ENCODE measurements around the gene FGD4. TPM values are rescaled to one million over a fixed set of nuclear protein-coding genes. Genes with fewer than 3 reads are reported as not detected.

FGD4 gene
- total and polyA plus RNA-seq, 4 donors: 4.8 to 64.6 (median 24.2) TPM

DNA sequence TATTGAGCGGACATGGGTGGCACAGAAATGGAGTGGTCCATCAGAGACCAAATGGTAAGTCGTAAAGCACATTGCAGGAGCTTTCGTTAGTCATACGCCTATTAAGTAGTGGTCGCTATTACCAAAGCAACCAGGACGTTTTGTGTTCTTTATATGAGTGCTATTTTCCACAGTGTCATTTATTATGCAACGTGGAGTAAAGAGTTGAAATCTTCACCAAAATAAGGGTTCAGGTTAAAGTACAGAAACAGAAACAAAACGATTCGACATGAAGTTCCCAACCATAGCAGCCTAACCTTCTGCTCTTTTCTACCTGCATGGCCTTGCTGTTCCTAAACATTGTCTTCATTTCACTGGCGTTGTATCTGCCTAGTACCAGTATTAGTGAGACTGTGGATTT lies 20.1 kb upstream of the FGD4 start:
- TF ChIP-seq, protein P1, sequence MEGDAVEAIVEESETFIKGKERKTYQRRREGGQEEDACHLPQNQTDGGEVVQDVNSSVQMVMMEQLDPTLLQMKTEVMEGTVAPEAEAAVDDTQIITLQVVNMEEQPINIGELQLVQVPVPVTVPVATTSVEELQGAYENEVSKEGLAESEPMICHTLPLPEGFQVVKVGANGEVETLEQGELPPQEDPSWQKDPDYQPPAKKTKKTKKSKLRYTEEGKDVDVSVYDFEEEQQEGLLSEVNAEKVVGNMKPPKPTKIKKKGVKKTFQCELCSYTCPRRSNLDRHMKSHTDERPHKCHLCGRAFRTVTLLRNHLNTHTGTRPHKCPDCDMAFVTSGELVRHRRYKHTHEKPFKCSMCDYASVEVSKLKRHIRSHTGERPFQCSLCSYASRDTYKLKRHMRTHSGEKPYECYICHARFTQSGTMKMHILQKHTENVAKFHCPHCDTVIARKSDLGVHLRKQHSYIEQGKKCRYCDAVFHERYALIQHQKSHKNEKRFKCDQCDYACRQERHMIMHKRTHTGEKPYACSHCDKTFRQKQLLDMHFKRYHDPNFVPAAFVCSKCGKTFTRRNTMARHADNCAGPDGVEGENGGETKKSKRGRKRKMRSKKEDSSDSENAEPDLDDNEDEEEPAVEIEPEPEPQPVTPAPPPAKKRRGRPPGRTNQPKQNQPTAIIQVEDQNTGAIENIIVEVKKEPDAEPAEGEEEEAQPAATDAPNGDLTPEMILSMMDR (IDR thresholded peaks at IDR 0.05; ENCODE audit: control extremely low read depth, extremely low read depth): no peak
- Histone ChIP-seq H3K4me3 (no peak overlapping the region), H3K36me3 (ENCODE audit: control insufficient read depth in 4 of 4, insufficient read depth in 4 of 4, low read length in 4 of 4) (no peaks in the 10 kb centered on the region), H3K4me1 (ENCODE audit: control insufficient read depth in 5 of 5, insufficient read depth in 5 of 5, low read length in 5 of 5) (peaks cover 0 to 3% (median 0%) of the 10 kb centered on the region in 5 donors), H3K27me3 (ENCODE audit: control insufficient read depth in 3 of 3, insufficient read depth in 3 of 3, low read length in 2 of 3) (no peaks in the 10 kb centered on the region), H3K27ac (ENCODE audit: low read depth in 1 of 2, low read length in 1 of 2) (no peak overlapping the region), H3K9me3 (ENCODE audit: control insufficient read depth in 4 of 4, insufficient read depth in 3 of 4, low read length in 3 of 4) (no peaks in the 10 kb centered on the region), H3K9ac (ENCODE audit: insufficient read depth in 1 of 2, low read length in 2 of 2) (no peak overlapping the region)
- WGBS, 2 donors: 90 to 91% methylated on average over 10 of the region's 10 CpGs
- ATAC-seq (ENCODE audit: insufficient read depth, low FRiP score): no peak
- DNase-seq: no peak

DNA sequence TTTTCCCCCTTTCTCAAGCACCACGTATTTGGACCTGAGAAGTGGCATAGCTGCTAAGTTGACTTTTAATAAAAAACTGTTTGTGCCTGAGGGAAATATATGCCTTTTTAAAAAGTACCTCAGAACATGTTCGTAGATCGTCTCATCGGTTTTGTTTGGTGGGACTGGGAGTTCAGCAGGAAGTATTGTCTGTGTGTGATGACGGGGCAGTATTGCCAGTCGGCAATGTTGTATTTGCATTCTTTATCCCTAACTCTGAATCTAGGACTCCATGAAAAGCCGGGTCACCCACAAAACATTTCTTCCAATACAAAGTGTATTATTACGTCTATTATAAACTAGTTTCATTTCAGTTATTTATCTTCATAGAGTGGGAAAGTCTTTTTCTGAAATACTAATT lies 19.7 kb upstream of the FGD4 start:
- TF ChIP-seq, protein P1 (IDR thresholded peaks at IDR 0.05; ENCODE audit: control extremely low read depth, extremely low read depth): no peak
- H3K4me3 ChIP-seq: no peak overlapping the region
- DNase-seq (no peak), ATAC-seq (ENCODE audit: insufficient read depth, low FRiP score) (no peak)
- no peaks in the 10 kb centered on the region for H3K36me3 ChIP-seq (ENCODE audit: control insufficient read depth in 4 of 4, insufficient read depth in 4 of 4, low read length in 4 of 4)
- no peaks in the 10 kb centered on the region for H3K27me3 ChIP-seq (ENCODE audit: control insufficient read depth in 3 of 3, insufficient read depth in 3 of 3, low read length in 2 of 3)
- no peak overlapping the region for H3K27ac ChIP-seq (ENCODE audit: low read depth in 1 of 2, low read length in 1 of 2)
- peaks cover 0 to 3% (median 0%) of the 10 kb centered on the region in 5 donors for H3K4me1 ChIP-seq (ENCODE audit: control insufficient read depth in 5 of 5, insufficient read depth in 5 of 5, low read length in 5 of 5)
- 81 to 92% methylated on average over 8 of the region's 8 CpGs for WGBS, 2 donors
- H3K9ac ChIP-seq (ENCODE audit: insufficient read depth in 1 of 2, low read length in 2 of 2): no peak overlapping the region
- no peaks in the 10 kb centered on the region for H3K9me3 ChIP-seq (ENCODE audit: control insufficient read depth in 4 of 4, insufficient read depth in 3 of 4, low read length in 3 of 4)

DNA sequence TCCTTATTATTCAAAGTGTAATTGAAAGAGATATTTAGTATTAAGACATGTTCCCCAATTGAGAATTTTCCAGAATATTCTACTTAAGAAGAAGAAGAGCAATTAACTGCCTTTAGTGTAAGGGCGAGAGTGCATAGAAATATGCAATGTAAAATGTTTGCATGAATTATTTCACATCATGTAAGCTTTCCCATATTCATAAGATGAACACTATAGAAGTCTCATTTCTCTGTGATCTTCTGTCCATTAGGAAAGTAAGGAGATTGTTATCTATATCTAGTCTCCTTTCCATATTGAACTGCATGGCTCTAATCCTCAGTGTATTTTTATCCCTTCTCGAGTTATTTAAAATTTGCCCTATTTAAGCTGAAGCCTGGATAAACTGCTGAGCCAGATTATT lies 17.1 kb upstream of the FGD4 start:
- no peaks in the 10 kb centered on the region for H3K36me3 ChIP-seq (ENCODE audit: control insufficient read depth in 4 of 4, insufficient read depth in 4 of 4, low read length in 4 of 4)
- H3K9ac ChIP-seq (ENCODE audit: insufficient read depth in 1 of 2, low read length in 2 of 2): no peak overlapping the region
- H3K27me3 ChIP-seq (ENCODE audit: control insufficient read depth in 3 of 3, insufficient read depth in 3 of 3, low read length in 2 of 3): no peaks in the 10 kb centered on the region
- H3K27ac ChIP-seq (ENCODE audit: low read depth in 1 of 2, low read length in 1 of 2): no peak overlapping the region
- ATAC-seq (ENCODE audit: insufficient read depth, low FRiP score) (no peak), DNase-seq (no peak)
- 92 to 94% methylated on average over 2 of the region's 2 CpGs for WGBS, 2 donors
- no peak overlapping the region for H3K4me3 ChIP-seq
- no peaks in the 10 kb centered on the region for H3K9me3 ChIP-seq (ENCODE audit: control insufficient read depth in 4 of 4, insufficient read depth in 3 of 4, low read length in 3 of 4)
- H3K4me1 ChIP-seq (ENCODE audit: control insufficient read depth in 5 of 5, insufficient read depth in 5 of 5, low read length in 5 of 5): peaks cover 0 to 3% (median 0%) of the 10 kb centered on the region in 5 donors
- TF ChIP-seq, protein P1 (IDR thresholded peaks at IDR 0.05; ENCODE audit: control extremely low read depth, extremely low read depth): no peak

DNA sequence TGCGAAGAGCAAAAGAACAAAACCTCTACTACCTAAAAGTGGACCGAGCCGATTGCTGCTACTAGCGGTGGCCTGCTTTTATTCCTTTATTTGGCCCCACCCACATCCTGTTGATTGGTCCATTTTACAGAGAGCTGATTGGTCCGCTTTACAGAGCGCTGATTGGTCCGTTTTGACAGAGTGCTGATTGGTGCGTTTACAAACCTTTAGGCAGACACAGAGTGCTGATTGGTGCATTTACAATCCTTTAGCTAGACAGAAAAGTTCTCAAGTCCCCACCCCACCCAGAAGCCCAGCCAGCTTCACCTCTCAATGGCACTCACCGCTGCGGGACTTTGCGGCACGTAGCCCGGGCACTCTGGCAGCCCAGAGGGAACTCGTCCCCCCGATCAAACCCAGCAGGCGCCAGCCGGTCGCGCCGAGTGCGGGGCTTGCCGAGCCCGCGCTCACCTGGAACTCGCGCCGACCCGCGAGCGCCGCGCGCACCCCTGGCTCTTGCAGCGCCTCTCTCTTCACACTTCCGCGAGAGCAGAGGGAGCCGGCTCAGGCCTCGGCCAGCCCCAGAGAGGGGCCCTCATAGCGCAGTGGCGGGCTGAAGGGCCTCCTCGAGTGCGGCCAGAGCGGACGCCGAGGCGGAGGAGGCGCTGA lies 8.7 kb upstream of the FGD4 start:
- 26 to 32% methylated on average over 47 of the region's 47 CpGs for WGBS, 2 donors
- TF ChIP-seq, protein P1 (IDR thresholded peaks at IDR 0.05; ENCODE audit: control extremely low read depth, extremely low read depth): no peak
- peak; percentile 30 to 69 (median 51) for DNase-seq

More for the DNA sequence above, 8.7 kb upstream of the FGD4 start:
- no peaks in the 10 kb centered on the region for H3K36me3 ChIP-seq (ENCODE audit: control insufficient read depth in 4 of 4, insufficient read depth in 4 of 4, low read length in 4 of 4)
- H3K27me3 ChIP-seq (ENCODE audit: control insufficient read depth in 3 of 3, insufficient read depth in 3 of 3, low read length in 2 of 3): no peaks in the 10 kb centered on the region
- no peak overlapping the region for H3K4me3 ChIP-seq
- no peak overlapping the region for H3K27ac ChIP-seq (ENCODE audit: low read depth in 1 of 2, low read length in 1 of 2)
- H3K9ac ChIP-seq (ENCODE audit: insufficient read depth in 1 of 2, low read length in 2 of 2): no peak overlapping the region
- no peaks in the 10 kb centered on the region for H3K4me1 ChIP-seq (ENCODE audit: control insufficient read depth in 5 of 5, insufficient read depth in 5 of 5, low read length in 5 of 5)
- H3K9me3 ChIP-seq (ENCODE audit: control insufficient read depth in 4 of 4, insufficient read depth in 3 of 4, low read length in 3 of 4): no peaks in the 10 kb centered on the region
- peak; percentile 83 for ATAC-seq (ENCODE audit: insufficient read depth, low FRiP score)

Measured in lung (tissue), 12 donors.